HCT116 (cell line): ENCODE measurements around the gene FAM229B. TPM values are rescaled to one million over a fixed set of nuclear protein-coding genes. Genes with fewer than 3 reads are reported as not detected.

Experiments
- ATAC-seq: fragments of 200-7000 bp; cut with Tn5 transposase; 2 replicates; pipeline ENCODE4 v1.9.1; 2020; ENCODE audit warnings: mild to moderate bottlenecking, moderate library complexity
- BruUV-seq: library from RNA; stranded (reverse); fragments of 400-500 nt; replicated peaks from 2 replicates; lab custom pipeline; 2021; lab: Mats Ljungman, UMichigan
- CTCF ChIA-PET: fragments of 300-600 bp; sonication (Branson Sonifier 250); formaldehyde crosslinking; loops from one replicate; lab custom pipeline; 2021; ENCODE audit warnings: antibody characterized with exemption; lab: Charles Lee
- POLR2A ChIA-PET: fragments of 300-600, 350-600 bp; sonication (Branson Sonifier 250); formaldehyde crosslinking; loops from one replicate; lab custom pipeline; 2021; ENCODE audit warnings: antibody characterized with exemption; lab: Charles Lee
- RAD21 ChIA-PET, 2 experiments: fragments of 300-600 bp; sonication (Branson Sonifier 250); formaldehyde crosslinking; loops; one replicate each; lab custom pipeline; 2023; ENCODE audit warnings: low total read pairs in 2 of 2; ENCODE audit not compliant: uncharacterized antibody in 2 of 2, unreplicated experiment in 2 of 2, low non-redundant PET in 1 of 2; lab: Charles Lee
- DNase-seq: peaks from one replicate; pipeline ENCODE4 v3.0.0-alpha.2; 2010; ENCODE audit warnings: low read depth, low spot score
- H2AFZ ChIP-seq: fragments of 200-600 bp; shearing (Covaris generic), sonication (generic); 2 replicates; pipeline ENCODE4 v1.6.1; 2017; ENCODE audit warnings: low read depth, mixed run types, mixed read lengths, antibody characterized with exemption, low read length; ENCODE audit not compliant: poor library complexity, severe bottlenecking
- H3K27ac ChIP-seq: 2 replicates; pipeline ENCODE4 v1.5.1; 2012; ENCODE audit warnings: low read depth, low read length
- H3K27me3 ChIP-seq: fragments of 200-600 bp; sonication (generic); 2 replicates; pipeline ENCODE4 v1.6.1; 2016; ENCODE audit warnings: mixed run types, low read length, mixed read lengths; ENCODE audit not compliant: insufficient read depth
- H3K36me3 ChIP-seq, 2 experiments: fragments of 200-500 bp in 1 of 2; fragments of 200-600 bp in 1 of 2; sonication (Bioruptor generic) in 1 of 2; sonication (generic) in 1 of 2; 2 replicates each; pipeline versions ENCODE4 v1.5.1 to v1.6.1; 2014 to 2016; ENCODE audit warnings: low read length in 2 of 2, inconsistent platforms in 1 of 2, mixed read lengths in 1 of 2, mixed run types in 1 of 2; ENCODE audit not compliant: insufficient read depth in 2 of 2, control insufficient read depth in 1 of 2
- H3K4me1 ChIP-seq, 2 experiments: fragments of 200-600 bp in 1 of 2; sonication (generic) in 1 of 2; 2 replicates each; pipeline versions ENCODE4 v1.5.1 to v1.6.1; 2012 to 2017; ENCODE audit warnings: low read length in 2 of 2, inconsistent platforms in 1 of 2, mild to moderate bottlenecking in 1 of 2, mixed read lengths in 1 of 2, mixed run types in 1 of 2, moderate library complexity in 1 of 2; ENCODE audit not compliant: insufficient read depth in 2 of 2, control insufficient read depth in 1 of 2
- H3K4me2 ChIP-seq: fragments of 200-600 bp; sonication (generic); 2 replicates; pipeline ENCODE4 v1.6.1; 2017; ENCODE audit warnings: mixed run types, low read length, mixed read lengths
- H3K4me3 ChIP-seq, 2 experiments: fragments of 200-600 bp in 1 of 2; sonication (generic) in 1 of 2; replicated peaks in 1 of 2; 2 replicates each; pipeline ENCODE4 v1.5.1; 2011 to 2016; ENCODE audit warnings: low read length in 2 of 2, control low read depth in 1 of 2, low read depth in 1 of 2, mild to moderate bottlenecking in 1 of 2, mixed read lengths in 1 of 2, mixed run types in 1 of 2
- H3K79me2 ChIP-seq: fragments of 200-600 bp; sonication (generic); 2 replicates; pipeline ENCODE4 v1.6.1; 2017; ENCODE audit warnings: mild to moderate bottlenecking, mixed run types, low read length, moderate library complexity, mixed read lengths; ENCODE audit not compliant: insufficient read depth
- H3K9ac ChIP-seq: fragments of 200-600 bp; sonication (generic); 2 replicates; pipeline ENCODE4 v1.6.1; 2016; ENCODE audit warnings: low read length, mixed read lengths
- H3K9me2 ChIP-seq: fragments of 200-600 bp; sonication (generic), shearing (Covaris generic); 2 replicates; pipeline ENCODE4 v1.6.1; 2017; ENCODE audit warnings: mixed run types, mild to moderate bottlenecking, moderate library complexity; ENCODE audit not compliant: insufficient read depth
- H3K9me3 ChIP-seq, 2 experiments: fragments of 200-500 bp in 1 of 2; fragments of 200-600 bp in 1 of 2; sonication (Bioruptor generic) in 1 of 2; sonication (generic) in 1 of 2; 2 replicates each; pipeline ENCODE4 v1.6.1; 2014 to 2017; ENCODE audit warnings: low read length in 2 of 2, mixed read lengths in 2 of 2, inconsistent platforms in 1 of 2, low read depth in 1 of 2, mild to moderate bottlenecking in 1 of 2, mixed run types in 1 of 2, moderate library complexity in 1 of 2; ENCODE audit not compliant: control insufficient read depth in 1 of 2, insufficient read depth in 1 of 2
- H4K20me1 ChIP-seq: fragments of 200-600 bp; sonication (generic), shearing (Covaris generic); 2 replicates; pipeline ENCODE4 v1.6.1; 2017; ENCODE audit warnings: mixed run types, mild to moderate bottlenecking, moderate library complexity; ENCODE audit not compliant: insufficient read depth
- CBX3 ChIP-seq: IDR thresholded peaks from 2 replicates; pipeline ENCODE4 v1.6.1; 2012; ENCODE audit warnings: low read depth
- EGR1 ChIP-seq: IDR thresholded peaks from 2 replicates; pipeline ENCODE4 v1.6.1; 2012; ENCODE audit warnings: low read depth
- EZH2phosphoT487 ChIP-seq: fragments of 200-600 bp; IDR thresholded peaks from 2 replicates; pipeline ENCODE4 v1.6.1; 2018; ENCODE audit warnings: antibody characterized with exemption, borderline replicate concordance
- FOSL1 ChIP-seq: IDR thresholded peaks from 2 replicates; pipeline ENCODE4 v1.6.1; 2012; ENCODE audit warnings: low read depth
- POLR2AphosphoS5 ChIP-seq: IDR thresholded peaks from 2 replicates; pipeline ENCODE4 v1.6.1; 2011; ENCODE audit warnings: mild to moderate bottlenecking, low read depth, low read length, moderate library complexity
- RAD21 ChIP-seq: IDR thresholded peaks from 2 replicates; pipeline ENCODE4 v1.6.1; 2012; ENCODE audit warnings: low read depth, mild to moderate bottlenecking
- SIN3A ChIP-seq: IDR thresholded peaks from 2 replicates; pipeline ENCODE4 v1.6.1; 2012; ENCODE audit warnings: low read depth
- SP1 ChIP-seq: IDR thresholded peaks from 2 replicates; pipeline ENCODE4 v1.6.1; 2012; ENCODE audit warnings: low read depth
- SRF ChIP-seq: IDR thresholded peaks from 2 replicates; pipeline ENCODE4 v1.6.1; 2012; ENCODE audit warnings: low read depth
- TCF7L2 ChIP-seq: IDR thresholded peaks from 2 replicates; pipeline ENCODE4 v1.7.0; 2011; ENCODE audit warnings: borderline replicate concordance, inconsistent platforms; ENCODE audit not compliant: insufficient read depth, insufficient read length; ENCODE audit errors: extremely low read depth
- YY1 ChIP-seq: IDR thresholded peaks from 2 replicates; pipeline ENCODE4 v1.6.1; 2011; ENCODE audit warnings: low read length, low read depth, moderate library complexity, mild to moderate bottlenecking; ENCODE audit not compliant: insufficient replicate concordance; ENCODE audit errors: extremely low read depth
- ZFX ChIP-seq: fragments of 450-650 bp; IDR thresholded peaks from 2 replicates; pipeline ENCODE4 v1.6.1; 2017
- intact Hi-C: fragments of 100-400 bp; cut with micrococcal nuclease; formaldehyde crosslinking; loops from 2 replicates; pipeline ENCODE4 v1.10.0; 2022
- total RNA-seq: library from RNA; stranded (reverse); gene quantifications from one replicate; pipeline ENCODE4 v1.2.1, GENCODE V29; 2021; ENCODE audit not compliant: unreplicated experiment
- TF ChIP-seq, protein P1 (sequence below), 3 experiments: fragments of 200-600 bp in 1 of 3; sonication (generic) in 1 of 3; IDR thresholded peaks in 2 of 3; conservative IDR thresholded peaks in 1 of 3; 2 replicates each; pipeline ENCODE4 v1.5.1; 2012 to 2017; ENCODE audit warnings: low read depth in 2 of 3, low read length in 2 of 3, antibody characterized with exemption in 1 of 3, borderline replicate concordance in 1 of 3, control low read depth in 1 of 3, mild to moderate bottlenecking in 1 of 3, mixed read lengths in 1 of 3, mixed run types in 1 of 3, moderate library complexity in 1 of 3; ENCODE audit not compliant: insufficient read depth in 1 of 3
- TF ChIP-seq, protein P2 (sequence below): IDR thresholded peaks from 2 replicates; pipeline ENCODE4 v1.6.1; 2011; ENCODE audit warnings: mild to moderate bottlenecking, low read length, moderate library complexity; ENCODE audit not compliant: insufficient replicate concordance; ENCODE audit errors: extremely low read depth

Gene FAM229B
- total RNA-seq, 1 experiment from 2014 or later: 11.4 TPM

DNA sequence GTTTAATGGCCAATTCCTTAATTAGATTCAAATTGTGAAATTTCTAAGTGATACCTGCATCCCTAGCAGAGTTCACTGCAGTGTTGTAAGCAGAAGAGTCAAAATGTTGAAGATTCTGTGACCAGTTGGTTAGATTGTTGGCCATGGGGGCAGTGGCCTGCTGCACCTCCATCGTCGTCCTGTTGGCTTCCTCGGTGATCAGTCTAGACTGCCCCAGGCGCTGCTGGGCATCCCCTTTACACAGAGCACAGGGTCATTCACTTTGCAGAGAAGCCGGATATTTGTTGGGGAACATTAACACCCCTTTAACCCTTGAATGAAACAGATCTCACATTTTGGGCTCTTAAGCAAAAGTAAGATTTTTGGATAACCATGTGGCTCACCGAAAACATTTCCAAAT is 60.7 kb downstream of the FAM229B start:
- no TSS peak for BruUV-seq
- Histone ChIP-seq H3K4me2 (no peak overlapping the region), H3K9me3 (no peaks in the 10 kb centered on the region), H3K27ac (no peak overlapping the region), H3K79me2 (no peaks in the 10 kb centered on the region), H2AFZ (no peak overlapping the region), H3K27me3 (no peaks in the 10 kb centered on the region), H3K9ac (no peak overlapping the region), H4K20me1 (no peaks in the 10 kb centered on the region), H3K36me3 (no peaks in the 10 kb centered on the region), H3K9me2 (no peaks in the 10 kb centered on the region), H3K4me1 (no peaks in the 10 kb centered on the region), H3K4me3 (no peak overlapping the region)
- TF ChIP-seq SRF: no peak
- TF ChIP-seq SP1: no peak
- no peak for TF ChIP-seq TCF7L2
- TF ChIP-seq SIN3A: no peak
- TF ChIP-seq EZH2phosphoT487: no peak
- TF ChIP-seq ZFX: no peak
- TF ChIP-seq EGR1: no peak
- TF ChIP-seq, protein P1, sequence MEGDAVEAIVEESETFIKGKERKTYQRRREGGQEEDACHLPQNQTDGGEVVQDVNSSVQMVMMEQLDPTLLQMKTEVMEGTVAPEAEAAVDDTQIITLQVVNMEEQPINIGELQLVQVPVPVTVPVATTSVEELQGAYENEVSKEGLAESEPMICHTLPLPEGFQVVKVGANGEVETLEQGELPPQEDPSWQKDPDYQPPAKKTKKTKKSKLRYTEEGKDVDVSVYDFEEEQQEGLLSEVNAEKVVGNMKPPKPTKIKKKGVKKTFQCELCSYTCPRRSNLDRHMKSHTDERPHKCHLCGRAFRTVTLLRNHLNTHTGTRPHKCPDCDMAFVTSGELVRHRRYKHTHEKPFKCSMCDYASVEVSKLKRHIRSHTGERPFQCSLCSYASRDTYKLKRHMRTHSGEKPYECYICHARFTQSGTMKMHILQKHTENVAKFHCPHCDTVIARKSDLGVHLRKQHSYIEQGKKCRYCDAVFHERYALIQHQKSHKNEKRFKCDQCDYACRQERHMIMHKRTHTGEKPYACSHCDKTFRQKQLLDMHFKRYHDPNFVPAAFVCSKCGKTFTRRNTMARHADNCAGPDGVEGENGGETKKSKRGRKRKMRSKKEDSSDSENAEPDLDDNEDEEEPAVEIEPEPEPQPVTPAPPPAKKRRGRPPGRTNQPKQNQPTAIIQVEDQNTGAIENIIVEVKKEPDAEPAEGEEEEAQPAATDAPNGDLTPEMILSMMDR (IDR thresholded peaks at IDR 0.05 in 2 of 3, conservative IDR thresholded peaks at IDR 0.05 in 1 of 3; ENCODE audit: borderline replicate concordance in 1 of 3, insufficient read depth in 1 of 3, low read depth in 2 of 3, low read length in 2 of 3): no peak
- TF ChIP-seq YY1: no peak
- TF ChIP-seq FOSL1: no peak
- no peak for TF ChIP-seq CBX3
- TF ChIP-seq, protein P2, sequence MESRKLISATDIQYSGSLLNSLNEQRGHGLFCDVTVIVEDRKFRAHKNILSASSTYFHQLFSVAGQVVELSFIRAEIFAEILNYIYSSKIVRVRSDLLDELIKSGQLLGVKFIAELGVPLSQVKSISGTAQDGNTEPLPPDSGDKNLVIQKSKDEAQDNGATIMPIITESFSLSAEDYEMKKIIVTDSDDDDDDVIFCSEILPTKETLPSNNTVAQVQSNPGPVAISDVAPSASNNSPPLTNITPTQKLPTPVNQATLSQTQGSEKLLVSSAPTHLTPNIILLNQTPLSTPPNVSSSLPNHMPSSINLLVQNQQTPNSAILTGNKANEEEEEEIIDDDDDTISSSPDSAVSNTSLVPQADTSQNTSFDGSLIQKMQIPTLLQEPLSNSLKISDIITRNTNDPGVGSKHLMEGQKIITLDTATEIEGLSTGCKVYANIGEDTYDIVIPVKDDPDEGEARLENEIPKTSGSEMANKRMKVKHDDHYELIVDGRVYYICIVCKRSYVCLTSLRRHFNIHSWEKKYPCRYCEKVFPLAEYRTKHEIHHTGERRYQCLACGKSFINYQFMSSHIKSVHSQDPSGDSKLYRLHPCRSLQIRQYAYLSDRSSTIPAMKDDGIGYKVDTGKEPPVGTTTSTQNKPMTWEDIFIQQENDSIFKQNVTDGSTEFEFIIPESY: no peak
- TF ChIP-seq RAD21: no peak
- TF ChIP-seq POLR2AphosphoS5: no peak
- ATAC-seq (no peak), DNase-seq (no peak)
- RAD21 ChIA-PET: no interaction called here
- intact Hi-C loops: no loop called here
- CTCF ChIA-PET: no interaction called here
- POLR2A ChIA-PET: no interaction called here
